Ovary (tissue), 9 donors: ENCODE results near the gene ANKRD2. TPM values are rescaled to one million over a fixed set of nuclear protein-coding genes. Genes with fewer than 3 reads are reported as not detected.

Experiments used
- DNase-seq, 5 donors: peaks; one replicate each; pipeline ENCODE4 v3.0.0-alpha.2; 2019 to 2020
- H3K27ac ChIP-seq, 2 donors: fragments of 200-600 bp; one replicate each; pipeline versions ENCODE4 v1.5.1 to v1.8.0; 2019 to 2022
- H3K27me3 ChIP-seq: fragments of 200-600 bp; one replicate; pipeline ENCODE4 v1.8.0; 2022
- H3K36me3 ChIP-seq: fragments of 200-600 bp; sonication (generic); one replicate; pipeline ENCODE4 v1.5.1; 2019
- H3K4me1 ChIP-seq: one replicate; pipeline ENCODE4 v1.8.1; 2013; ENCODE audit warnings: mild to moderate bottlenecking, moderate library complexity; ENCODE audit not compliant: insufficient read depth
- H3K4me3 ChIP-seq: fragments of 200-600 bp; sonication (generic); one replicate; pipeline ENCODE4 v1.5.1; 2017
- H3K9me3 ChIP-seq, 2 donors: fragments of 200-600 bp in 1 of 2; sonication (generic) in 1 of 2; one replicate each; pipeline versions ENCODE4 v1.5.1 to v1.8.1; 2013 to 2019; ENCODE audit warnings: mild to moderate bottlenecking in 1 of 2, moderate library complexity in 1 of 2
- CTCF ChIP-seq, 3 donors: fragments of 450-650 bp in 2 of 3; fragments of 200-600 bp in 1 of 3; IDR thresholded peaks; one replicate each; pipeline versions ENCODE4 v1.5.1 to v1.8.0; 2016 to 2022; ENCODE audit warnings: antibody characterized with exemption in 3 of 3, mild to moderate bottlenecking in 1 of 3
- EP300 ChIP-seq: sonication (generic); formaldehyde crosslinking; IDR thresholded peaks from one replicate; pipeline ENCODE4 v1.6.1; 2017; ENCODE audit warnings: antibody characterized with exemption
- POLR2A ChIP-seq: fragments of 450-650 bp; IDR thresholded peaks from one replicate; pipeline ENCODE4 v1.6.1; 2017; ENCODE audit warnings: antibody characterized with exemption, mild to moderate bottlenecking, moderate library complexity
- WGBS, 3 donors: extraction: QIAGEN DNeasy Blood & Tissue Kit in 1 of 3; methylation state at CpG; one replicate each; pipeline versions ENCODE4 v1.1.5 to v1.1.7; 2013 to 2017; 5-methylcytosine and 5-hydroxymethylcytosine counted together
- intact Hi-C, 4 donors: fragments of 100-400 bp; cut with DNase I; formaldehyde crosslinking; loops; one replicate each; pipeline versions ENCODE4 v1.11.0 to v1.15.1; 2022 to 2023
- polyA plus RNA-seq, 2 donors: library from polyadenylated mRNA; stranded (reverse); fragments of 200-250 nt in 1 of 2; fragments of 350-450 nt in 1 of 2; fragmentation: Illumina TruSeq in 1 of 2; extraction: RNeasy Lipid Tissue Mini Kit (QIAGEN cat#74804) in 1 of 2; gene quantifications; one replicate each; pipeline ENCODE4 v1.2.3, GENCODE V29; 2013 to 2014
- total RNA-seq, 7 donors: library from RNA; depleted of rRNA in 2 of 7; stranded (reverse); fragments of >200 nt in 2 of 7; fragmentation: NEBNext Ultra II Directional in 3 of 7; extraction: Animal tissue kit (Norgen Biotek cat#: 25700) in 3 of 7; gene quantifications; one replicate each; pipeline versions ENCODE4 v1.1.0 to v1.2.4, GENCODE V29; 2016 to 2023
- donor health status: DM: no; HTN: no; CAD: no; lungs with moderate emphysema.
- donor health status: DM: no; HTN: no; CAD: no.
- donor health status: Bipolar disorder and iron deficiency.
- donor health status: DM: yes; HTN: yes; CAD: no.
- donor health status: DM: no; HTN: no; CAD: no.
- donor health status: DM: yes; HTN: yes; CAD: no.

Gene ANKRD2
- total and polyA plus RNA-seq, 9 donors = 0.11 to 0.46 (median 0.37) TPM; not detected in 4

GRCh38 chr10:97563337-97563736 lies 9.2 kb upstream of the ANKRD2 start:
- no peak for DNase-seq
- Histone ChIP-seq H3K9me3 (no peaks in the 10 kb centered on the region), H3K27ac (no peak overlapping the region), H3K36me3 (no peaks in the 10 kb centered on the region), H3K27me3 (no peaks in the 10 kb centered on the region), H3K4me3 (no peak overlapping the region), H3K4me1 (no peaks in the 10 kb centered on the region)
- intact Hi-C loops = no loop called here
- TF ChIP-seq EP300 (no peak), POLR2A (no peak), CTCF (IDR thresholded peaks at IDR 0.05) (no peak)
- WGBS, 3 donors = 94 to 99% (median 98%) methylated on average over 4 of the region's 4 CpGs

DNA sequence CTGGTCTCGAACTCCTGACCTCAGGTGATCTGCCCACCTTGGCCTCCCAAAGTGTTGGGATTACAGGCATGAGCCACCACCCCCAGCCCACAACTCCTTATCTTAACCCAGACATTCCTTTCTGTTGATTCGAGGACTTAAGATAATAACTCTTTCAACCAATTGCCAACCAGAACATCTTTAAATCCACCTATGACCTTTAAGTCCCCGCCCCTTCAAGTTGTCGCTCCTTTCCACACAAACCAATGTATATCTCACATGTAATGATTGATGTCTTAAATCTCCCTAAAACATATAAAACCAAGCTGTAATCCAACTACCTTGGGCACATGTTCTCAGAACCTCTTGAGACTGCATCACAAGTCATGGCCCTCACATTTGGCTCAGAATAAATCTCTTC lies 7.8 kb upstream of the ANKRD2 start:
- Histone ChIP-seq H3K27me3 (no peaks in the 10 kb centered on the region), H3K4me1 (no peaks in the 10 kb centered on the region), H3K4me3 (no peak overlapping the region), H3K36me3 (no peaks in the 10 kb centered on the region), H3K27ac (no peak overlapping the region), H3K9me3 (no peaks in the 10 kb centered on the region)
- 78 to 81% (median 80%) methylated on average over 4 of the region's 4 CpGs for WGBS, 3 donors
- intact Hi-C loops = no loop called here
- no peak for DNase-seq
- TF ChIP-seq EP300 (no peak), CTCF (IDR thresholded peaks at IDR 0.05) (no peak), POLR2A (no peak)

DNA sequence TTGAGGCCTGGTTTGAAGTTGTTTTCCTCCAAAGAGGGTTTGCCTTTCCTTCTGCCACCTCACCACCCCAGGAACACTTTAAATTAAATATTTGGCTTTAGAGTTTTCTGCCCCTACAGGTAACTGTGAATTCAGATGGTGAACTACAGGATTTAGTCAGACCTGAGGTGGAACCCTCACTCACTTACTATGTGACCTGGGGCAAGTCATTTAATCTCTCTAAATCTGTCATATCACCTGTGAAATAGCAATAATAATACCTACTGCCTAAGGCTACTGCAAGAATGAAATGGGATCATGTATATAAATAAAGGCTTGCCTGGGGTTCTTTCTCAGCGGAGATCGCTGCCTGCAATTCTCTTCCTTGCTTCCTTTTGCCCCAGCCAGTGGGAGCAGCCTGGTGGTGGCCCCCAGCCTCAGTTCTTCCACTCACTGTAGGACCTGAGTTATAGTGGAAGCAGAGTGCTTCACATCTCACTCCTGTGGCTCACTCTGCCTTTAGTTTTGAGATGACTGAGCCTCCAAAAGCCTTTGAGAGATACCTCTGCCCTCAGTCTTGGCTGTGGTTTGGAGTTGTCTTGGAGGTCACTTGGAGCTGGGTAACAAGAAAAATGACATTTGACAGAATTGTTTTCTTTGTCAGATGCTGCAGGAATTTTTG lies 6.1 kb upstream of the ANKRD2 start:
- H3K9me3 ChIP-seq = no peaks in the 10 kb centered on the region
- no peaks in the 10 kb centered on the region for H3K36me3 ChIP-seq
- TF ChIP-seq CTCF (IDR thresholded peaks at IDR 0.05) (no peak), POLR2A (no peak), EP300 (no peak)
- H3K4me1 ChIP-seq = no peaks in the 10 kb centered on the region
- H3K4me3 ChIP-seq = no peak overlapping the region
- no peak overlapping the region for H3K27ac ChIP-seq
- intact Hi-C loops = no loop called here
- DNase-seq = no peak
- 98 to 100% (median 98%) methylated on average over 2 of the region's 2 CpGs for WGBS, 3 donors
- no peaks in the 10 kb centered on the region for H3K27me3 ChIP-seq

- no peak overlapping the region for H3K27ac ChIP-seq
- TF ChIP-seq CTCF (IDR thresholded peaks at IDR 0.05) (no peak), POLR2A (no peak), EP300 (no peak)
- no peaks in the 10 kb centered on the region for H3K4me1 ChIP-seq
- no peak for DNase-seq
- no peaks in the 10 kb centered on the region for H3K36me3 ChIP-seq
- no peak overlapping the region for H3K4me3 ChIP-seq
- WGBS, 3 donors = 91 to 93% (median 93%) methylated on average over 15 of the region's 15 CpGs
- no peaks in the 10 kb centered on the region for H3K9me3 ChIP-seq
- H3K27me3 ChIP-seq = no peaks in the 10 kb centered on the region
- intact Hi-C loops = no loop called here
Observed at GRCh38 chr10:97567891-97568290, 4.7 kb upstream of the ANKRD2 start.
